DMS53 treated with DMSO at 0.1 percent for 48 hours (cell line): ENCODE measurements around the gene RFX3.

Experiments
- DNase-seq: peaks from one replicate; lab custom pipeline; 2025; ENCODE audit not compliant: unreplicated experiment; lab: John Stamatoyannopoulos, UW

RFX3 gene

GRCh38 chr9:3285365-3286161, 240.2 kb downstream of the RFX3 start:
- DNase-seq = no peak

- DNase-seq = no peak
These were observed 243.4 kb downstream of the RFX3 start for GRCh38 chr9:3282365-3282764.

- no peak for DNase-seq
These were observed 244.4 kb downstream of the RFX3 start for GRCh38 chr9:3281399-3281798.

- no peak for DNase-seq
These were observed 248.6 kb downstream of the RFX3 start for GRCh38 chr9:3277200-3277599.

- DNase-seq = no peak
These were observed 254.2 kb downstream of the RFX3 start for GRCh38 chr9:3271581-3271980.

- DNase-seq = no peak
These were observed 254.6 kb downstream of the RFX3 start for GRCh38 chr9:3271157-3271556.

GRCh38 chr9:3268223-3268622, 257.6 kb downstream of the RFX3 start:
- DNase-seq = no peak

GRCh38 chr9:3263698-3264097, 262.1 kb downstream of the RFX3 start:
- DNase-seq = no peak

GRCh38 chr9:3262826-3263529, 262.8 kb downstream of the RFX3 start:
- no peak for DNase-seq

GRCh38 chr9:3261484-3261883, 264.3 kb downstream of the RFX3 start:
- no peak for DNase-seq

- no peak for DNase-seq
These were observed 269.1 kb downstream of the RFX3 start for GRCh38 chr9:3256571-3257330.

- DNase-seq = no peak
These were observed 274.5 kb downstream of the RFX3 start for GRCh38 chr9:3251309-3251708.

- no peak for DNase-seq
These were observed 275.1 kb downstream of the RFX3 start for GRCh38 chr9:3250741-3251140.

GRCh38 chr9:3247211-3247610, 278.6 kb downstream of the RFX3 start:
- DNase-seq = no peak

GRCh38 chr9:3246241-3246640, 279.6 kb downstream of the RFX3 start:
- DNase-seq = no peak

GRCh38 chr9:3244963-3245653, 280.7 kb downstream of the RFX3 start:
- DNase-seq = no peak

GRCh38 chr9:3243683-3244082, 282.1 kb downstream of the RFX3 start:
- DNase-seq = no peak

- DNase-seq = no peak
These were observed 284.5 kb downstream of the RFX3 start for GRCh38 chr9:3241290-3241689.

GRCh38 chr9:3240656-3241268, 285.0 kb downstream of the RFX3 start:
- DNase-seq = peak; percentile 2

- no peak for DNase-seq
These were observed 286.6 kb downstream of the RFX3 start for GRCh38 chr9:3239240-3239639.

GRCh38 chr9:3238236-3238635, 287.6 kb downstream of the RFX3 start:
- no peak for DNase-seq
